Measurements from ENCODE around the gene DOK4. TPM values are rescaled to one million over a fixed set of nuclear protein-coding genes. Genes with fewer than 3 reads are reported as not detected.

Gene DOK4
- total and polyA plus RNA-seq, 2 donors (not counting 3 experiments of a cell fraction or from before 2014, with no cell fraction given) = 22.3 to 23.4 TPM

DNA sequence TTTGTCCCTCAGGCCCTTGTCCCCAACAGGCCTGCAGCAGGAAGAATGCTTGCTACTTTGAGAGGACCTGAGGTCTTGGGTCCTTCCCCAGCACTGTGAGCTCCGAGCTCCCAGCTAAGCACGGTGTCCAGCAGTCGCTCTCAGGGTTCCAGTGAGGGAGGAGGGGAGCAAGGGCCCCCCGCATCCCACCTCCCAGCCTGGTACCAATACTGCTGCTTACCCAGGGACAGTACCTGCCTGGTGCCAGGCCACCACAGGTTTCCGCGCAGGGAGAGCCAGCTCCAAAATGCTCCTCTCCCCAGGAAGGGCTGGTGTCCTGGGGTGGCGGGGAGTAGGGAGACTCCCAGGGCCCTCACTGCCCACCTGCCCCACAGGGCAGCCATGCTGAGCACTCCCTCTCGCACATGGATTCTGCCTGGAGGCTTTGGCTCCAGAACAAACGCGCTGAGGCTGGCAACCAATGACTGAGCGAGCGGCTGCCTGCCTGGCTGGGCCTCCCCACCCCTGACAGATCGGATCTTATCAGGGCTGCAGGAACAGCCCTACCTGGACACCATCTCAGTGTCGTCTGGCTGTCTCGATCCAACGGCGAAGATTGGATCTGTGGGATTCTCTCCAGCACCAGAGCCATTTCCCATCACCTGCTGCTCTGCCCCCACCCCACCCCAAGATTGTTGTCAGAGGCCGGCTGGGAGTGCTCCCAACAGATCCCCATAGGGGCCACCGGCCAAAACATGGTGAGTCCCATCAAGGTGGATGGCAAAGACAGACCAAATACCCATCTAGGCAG is 2.4 kb downstream of the DOK4 start:
- ChIA-PET POLR2A (interaction anchor here (0.5 kb wide), 1 partner anchor 8 kb away, joined by 3 read pairs; no protein-coding TSS in a partner anchor), CTCF (interaction anchor here (0.9 to 5.3 kb wide), 5 partner anchors 13 to 36 kb away, joined by 3 to 27 read pairs (median 4); partner anchors contain the start of gene POLR2C)
- no peak for FAIRE-seq
- no peaks in the 10 kb centered on the region for H3K27me3 ChIP-seq (ENCODE audit: control insufficient read depth in 2 of 2, insufficient read depth in 2 of 2, low read length in 2 of 2)
- intact Hi-C loops (cut with micrococcal nuclease) = no loop called here
- H3K27ac ChIP-seq (ENCODE audit: insufficient read depth, low read depth, low read length) = no peak overlapping the region
- H3K4me2 ChIP-seq (ENCODE audit: insufficient read depth, low read length) = no peak overlapping the region
- H3K4me1 ChIP-seq (ENCODE audit: control insufficient read depth, extremely low read depth, insufficient read depth, low read length) = peaks cover 15% of the 10 kb centered on the region
- H3K9ac ChIP-seq (replicated peaks; ENCODE audit: extremely low read depth, insufficient read depth, low read length) = no peak overlapping the region
- no peak overlapping the region for H2AFZ ChIP-seq (ENCODE audit: low read depth, low read length)
- H3K4me3 ChIP-seq (replicated peaks in 1 of 3; ENCODE audit: insufficient read depth in 1 of 3, low read depth in 1 of 3, low read length in 3 of 3) = no peak overlapping the region
- TF ChIP-seq JUN (IDR thresholded peaks at IDR 0.05; ENCODE audit: borderline replicate concordance, insufficient read depth, insufficient read length, low read depth) = no peak
- TF ChIP-seq POLR2AphosphoS5 (IDR thresholded peaks at IDR 0.05; ENCODE audit: insufficient read depth, low read depth, low read length) = no peak
- TF ChIP-seq GATA2 (IDR thresholded peaks at IDR 0.05; ENCODE audit: insufficient read depth, insufficient read length, low read depth, low read length) = no peak
- no peak for TF ChIP-seq POLR2A (IDR thresholded peaks at IDR 0.05; ENCODE audit: low read depth, low read length)
- TF ChIP-seq EZH2 (IDR thresholded peaks at IDR 0.05; ENCODE audit: borderline replicate concordance, low read depth, low read length, severe bottlenecking) = no peak
- TF ChIP-seq MYC (IDR thresholded peaks at IDR 0.05; ENCODE audit: low read depth, low read length) = no peak
- TF ChIP-seq, protein P1, sequence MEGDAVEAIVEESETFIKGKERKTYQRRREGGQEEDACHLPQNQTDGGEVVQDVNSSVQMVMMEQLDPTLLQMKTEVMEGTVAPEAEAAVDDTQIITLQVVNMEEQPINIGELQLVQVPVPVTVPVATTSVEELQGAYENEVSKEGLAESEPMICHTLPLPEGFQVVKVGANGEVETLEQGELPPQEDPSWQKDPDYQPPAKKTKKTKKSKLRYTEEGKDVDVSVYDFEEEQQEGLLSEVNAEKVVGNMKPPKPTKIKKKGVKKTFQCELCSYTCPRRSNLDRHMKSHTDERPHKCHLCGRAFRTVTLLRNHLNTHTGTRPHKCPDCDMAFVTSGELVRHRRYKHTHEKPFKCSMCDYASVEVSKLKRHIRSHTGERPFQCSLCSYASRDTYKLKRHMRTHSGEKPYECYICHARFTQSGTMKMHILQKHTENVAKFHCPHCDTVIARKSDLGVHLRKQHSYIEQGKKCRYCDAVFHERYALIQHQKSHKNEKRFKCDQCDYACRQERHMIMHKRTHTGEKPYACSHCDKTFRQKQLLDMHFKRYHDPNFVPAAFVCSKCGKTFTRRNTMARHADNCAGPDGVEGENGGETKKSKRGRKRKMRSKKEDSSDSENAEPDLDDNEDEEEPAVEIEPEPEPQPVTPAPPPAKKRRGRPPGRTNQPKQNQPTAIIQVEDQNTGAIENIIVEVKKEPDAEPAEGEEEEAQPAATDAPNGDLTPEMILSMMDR (IDR thresholded peaks at IDR 0.05; ENCODE audit: extremely low read depth in 1 of 2, insufficient read depth in 1 of 2, low read depth in 1 of 2, low read length in 2 of 2) = no peak
- TF ChIP-seq, protein P2, sequence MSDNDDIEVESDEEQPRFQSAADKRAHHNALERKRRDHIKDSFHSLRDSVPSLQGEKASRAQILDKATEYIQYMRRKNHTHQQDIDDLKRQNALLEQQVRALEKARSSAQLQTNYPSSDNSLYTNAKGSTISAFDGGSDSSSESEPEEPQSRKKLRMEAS (IDR thresholded peaks at IDR 0.05; ENCODE audit: insufficient read depth, insufficient read length) = no peak
- no peak for TF ChIP-seq FOS (IDR thresholded peaks at IDR 0.05; ENCODE audit: borderline replicate concordance, insufficient read depth, low read length)
- H3K36me3 ChIP-seq (ENCODE audit: control insufficient read depth in 2 of 2, extremely low read depth in 1 of 2, insufficient read depth in 2 of 2, low read length in 2 of 2) = no peaks in the 10 kb centered on the region
- peaks cover 5% of the 10 kb centered on the region for H3K79me2 ChIP-seq (ENCODE audit: control insufficient read depth, insufficient read depth, low read length)
- no TSS peak for BruUV-seq (replicated peaks)
- no peak for DNase-seq (ENCODE audit: low read depth, low spot score)
- no peaks in the 10 kb centered on the region for H3K9me1 ChIP-seq (replicated peaks; ENCODE audit: control insufficient read depth, extremely low read depth, insufficient read depth, low read length)
- dilution Hi-C loops (cut with MboI; ENCODE audit: extremely low pct_ligation_motif_present, low sequenced_read_pairs) = no loop called here
- H3K9me3 ChIP-seq (replicated peaks; ENCODE audit: control insufficient read depth, insufficient read depth, low read length) = no peaks in the 10 kb centered on the region
- H4K20me1 ChIP-seq (replicated peaks; ENCODE audit: control insufficient read depth, extremely low read depth, insufficient read depth, low read length) = no peaks in the 10 kb centered on the region

All from endothelial cell of umbilical vein (primary cell).